Left ventricle myocardium superior (tissue), 1 donor: ENCODE data around the gene PROK2. TPM values are rescaled to one million over a fixed set of nuclear protein-coding genes. Genes with fewer than 3 reads are reported as not detected.

ENCODE experiments used
- ATAC-seq: fragments of 200-7000 bp; cut with Tn5 transposase; one replicate; pipeline ENCODE4 v1.9.1; 2020; ENCODE audit warnings: mild to moderate bottlenecking, moderate library complexity
- DNase-seq: peaks from one replicate; pipeline ENCODE4 v3.0.0-alpha.2; 2020
- intact Hi-C: fragments of 100-400 bp; cut with micrococcal nuclease; formaldehyde crosslinking; loops from one replicate; pipeline ENCODE4 v1.11.0; 2022
- long read RNA-seq: library from polyadenylated mRNA; unstranded; transcript quantifications from one replicate; pipeline ENCODE4 v2.0.0, GENCODE V29; 2021
- total RNA-seq: library from RNA; stranded (reverse); fragmentation: NEBNext Ultra II Directional; extraction: Animal tissue kit (Norgen Biotek cat#: 25700); gene quantifications from one replicate; pipeline ENCODE4 v1.2.1, GENCODE V29; 2021
- donor health status: DM: no; HTN: yes; CAD: no; lungs with severe emphysema.

Gene PROK2
- total RNA-seq = 0.22 TPM
- long read RNA-seq, partial matches to known transcripts = 0 of 1 reads
- long read RNA-seq, other reads (novel, unspliced or antisense) = 0 of 1 reads

GRCh38 chr3:71784914-71785531 is at the start of gene PROK2:
PROK2 (minus strand) TSS chr3:71785148; CDS start chr3:71785052, 96 bp downstream.
- intact Hi-C loops = no loop called here
- ATAC-seq = no peak
- DNase-seq = no peak

- DNase-seq = no peak
- intact Hi-C loops = no loop called here
- ATAC-seq = no peak
Observed at GRCh38 chr3:71831599-71831998, 46.7 kb upstream of the PROK2 start.

GRCh38 chr3:71825551-71826283 is 40.8 kb upstream of the PROK2 start:
- DNase-seq (no peak), ATAC-seq (no peak)
- intact Hi-C loops = no loop called here

GRCh38 chr3:71821116-71821515 is 36.2 kb upstream of the PROK2 start:
- intact Hi-C loops = no loop called here
- DNase-seq (no peak), ATAC-seq (no peak)

- DNase-seq (no peak), ATAC-seq (peak; percentile 80)
- intact Hi-C loops = no loop called here
Observed at GRCh38 chr3:71817262-71817661, 32.3 kb upstream of the PROK2 start.

- intact Hi-C loops = no loop called here
- no peak for ATAC-seq
- DNase-seq = no peak
Observed at GRCh38 chr3:71816767-71817156, 31.8 kb upstream of the PROK2 start.

GRCh38 chr3:71815340-71816067 is 30.6 kb upstream of the PROK2 start:
- DNase-seq (no peak), ATAC-seq (no peak)
- intact Hi-C loops = no loop called here

- intact Hi-C loops = no loop called here
- DNase-seq (no peak), ATAC-seq (no peak)
Observed at GRCh38 chr3:71813704-71814103, 28.8 kb upstream of the PROK2 start.

- intact Hi-C loops = no loop called here
- ATAC-seq (no peak), DNase-seq (no peak)
Observed at GRCh38 chr3:71813073-71813472, 28.1 kb upstream of the PROK2 start.

- ATAC-seq (no peak), DNase-seq (no peak)
- intact Hi-C loops = no loop called here
Observed at GRCh38 chr3:71810056-71810455, 25.1 kb upstream of the PROK2 start.

- DNase-seq (no peak), ATAC-seq (no peak)
- intact Hi-C loops = no loop called here
Observed at GRCh38 chr3:71809321-71810026, 24.5 kb upstream of the PROK2 start.

- no peak for ATAC-seq
- intact Hi-C loops = no loop called here
- no peak for DNase-seq
Observed at GRCh38 chr3:71806736-71807135, 21.8 kb upstream of the PROK2 start.

- DNase-seq = no peak
- intact Hi-C loops = no loop called here
- no peak for ATAC-seq
Observed at GRCh38 chr3:71805691-71806090, 20.7 kb upstream of the PROK2 start.

- ATAC-seq = no peak
- no peak for DNase-seq
- intact Hi-C loops = no loop called here
Observed at GRCh38 chr3:71805199-71805598, 20.3 kb upstream of the PROK2 start.

GRCh38 chr3:71803248-71803647 is 18.3 kb upstream of the PROK2 start:
- DNase-seq (no peak), ATAC-seq (no peak)
- intact Hi-C loops = no loop called here

GRCh38 chr3:71801986-71802385 is 17.0 kb upstream of the PROK2 start:
- intact Hi-C loops = no loop called here
- ATAC-seq (no peak), DNase-seq (no peak)

GRCh38 chr3:71800023-71800422 is 15.1 kb upstream of the PROK2 start:
- ATAC-seq (no peak), DNase-seq (no peak)
- intact Hi-C loops = no loop called here

- no peak for ATAC-seq
- intact Hi-C loops = no loop called here
- DNase-seq = no peak
Observed at GRCh38 chr3:71797455-71797854, 12.5 kb upstream of the PROK2 start.

- intact Hi-C loops = no loop called here
- DNase-seq = no peak
- no peak for ATAC-seq
Observed at GRCh38 chr3:71796290-71796689, 11.3 kb upstream of the PROK2 start.

GRCh38 chr3:71791634-71792033 is 6.7 kb upstream of the PROK2 start:
- intact Hi-C loops = no loop called here
- no peak for DNase-seq
- ATAC-seq = no peak
